ENCODE results near the gene SLC10A6.

GRCh38 chr4:86856896-86857295, 7.7 kb upstream of the SLC10A6 start:
- TF ChIP-seq SMC3 (conservative IDR thresholded peaks at IDR 0.05; ENCODE audit: poor library complexity), result no peak
- TF ChIP-seq EP300 (conservative IDR thresholded peaks at IDR 0.05; ENCODE audit: poor library complexity, severe bottlenecking), result no peak
- TF ChIP-seq EZH2 (IDR thresholded peaks at IDR 0.05; ENCODE audit: borderline replicate concordance, insufficient read depth, low read length, poor library complexity, severe bottlenecking), result no peak
- TF ChIP-seq CTCF (IDR thresholded peaks at IDR 0.05; ENCODE audit: poor library complexity, severe bottlenecking), result no peak
- no peak for TF ChIP-seq TAF1 (IDR thresholded peaks at IDR 0.05; ENCODE audit: low read depth)
